Measurements from ENCODE around the gene DMBX1. TPM values are rescaled to one million over a fixed set of nuclear protein-coding genes. Genes with fewer than 3 reads are reported as not detected.

DMBX1 gene
- total and polyA plus RNA-seq, 9 of the 15 experiments (the other 6 are each of a cell fraction or from before 2014, with no cell fraction given) = 0.25 to 4.3 (median 1.0) TPM

DNA sequence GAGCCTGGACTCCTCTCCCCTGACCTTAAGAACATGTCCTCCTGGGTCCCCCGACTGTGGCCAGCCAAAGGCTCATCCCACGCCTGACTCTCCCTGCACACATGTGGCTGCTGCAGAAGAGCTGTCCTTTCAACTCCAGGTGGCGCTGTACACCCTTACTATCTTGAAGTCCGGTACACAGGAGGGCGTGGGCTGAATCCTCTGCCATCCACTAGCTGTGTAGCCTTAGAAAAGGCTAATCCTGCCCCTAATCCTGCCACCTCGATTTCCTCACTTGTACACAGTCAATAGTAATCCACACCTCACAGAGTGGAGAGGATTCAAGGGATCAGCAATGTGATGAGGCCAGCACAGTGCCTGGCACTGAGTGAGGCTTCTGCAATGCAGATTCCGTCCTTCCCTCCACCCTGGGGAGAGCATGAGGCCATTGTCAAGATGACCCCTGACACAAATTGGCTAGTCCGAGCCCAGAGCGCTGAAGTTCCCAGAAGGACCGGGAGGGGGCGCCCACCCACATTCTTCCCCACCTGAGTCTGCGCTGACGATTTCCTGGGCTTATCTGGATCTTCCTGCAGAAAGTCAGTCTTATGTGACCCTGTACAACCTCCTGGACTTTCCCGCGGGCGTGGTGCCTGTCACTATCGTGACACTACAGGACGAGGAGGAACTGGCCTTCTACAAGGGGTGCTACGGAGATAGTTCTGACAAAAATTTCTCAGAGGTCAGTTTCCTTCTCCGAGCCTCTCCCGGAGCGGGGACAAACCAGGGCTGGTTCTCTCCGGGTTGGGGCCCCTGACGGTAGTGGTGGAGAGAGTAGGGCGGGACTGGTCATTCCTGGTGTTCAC lies 47.1 kb upstream of the DMBX1 start (continued):
- TF ChIP-seq, protein P1, sequence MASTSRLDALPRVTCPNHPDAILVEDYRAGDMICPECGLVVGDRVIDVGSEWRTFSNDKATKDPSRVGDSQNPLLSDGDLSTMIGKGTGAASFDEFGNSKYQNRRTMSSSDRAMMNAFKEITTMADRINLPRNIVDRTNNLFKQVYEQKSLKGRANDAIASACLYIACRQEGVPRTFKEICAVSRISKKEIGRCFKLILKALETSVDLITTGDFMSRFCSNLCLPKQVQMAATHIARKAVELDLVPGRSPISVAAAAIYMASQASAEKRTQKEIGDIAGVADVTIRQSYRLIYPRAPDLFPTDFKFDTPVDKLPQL (IDR thresholded peaks at IDR 0.05; ENCODE audit: extremely low read depth, insufficient read length) = no peak
- TF ChIP-seq, protein P2, sequence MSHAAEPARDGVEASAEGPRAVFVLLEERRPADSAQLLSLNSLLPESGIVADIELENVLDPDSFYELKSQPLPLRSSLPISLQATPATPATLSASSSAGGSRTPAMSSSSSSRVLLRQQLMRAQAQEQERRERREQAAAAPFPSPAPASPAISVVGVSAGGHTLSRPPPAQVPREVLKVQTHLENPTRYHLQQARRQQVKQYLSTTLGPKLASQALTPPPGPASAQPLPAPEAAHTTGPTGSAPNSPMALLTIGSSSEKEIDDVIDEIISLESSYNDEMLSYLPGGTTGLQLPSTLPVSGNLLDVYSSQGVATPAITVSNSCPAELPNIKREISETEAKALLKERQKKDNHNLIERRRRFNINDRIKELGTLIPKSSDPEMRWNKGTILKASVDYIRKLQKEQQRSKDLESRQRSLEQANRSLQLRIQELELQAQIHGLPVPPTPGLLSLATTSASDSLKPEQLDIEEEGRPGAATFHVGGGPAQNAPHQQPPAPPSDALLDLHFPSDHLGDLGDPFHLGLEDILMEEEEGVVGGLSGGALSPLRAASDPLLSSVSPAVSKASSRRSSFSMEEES (CRISPR knock-in tag; IDR thresholded peaks at IDR 0.05) = no peak
- TF ChIP-seq TAF1 (IDR thresholded peaks at IDR 0.05; ENCODE audit: control insufficient read depth, extremely low read depth, insufficient read depth, low read length, severe bottlenecking) (no peak), DACH1 (IDR thresholded peaks at IDR 0.05; ENCODE audit: partially characterized antibody) (no peak), HCFC1 (IDR thresholded peaks at IDR 0.05; ENCODE audit: low read depth, low read length) (peak; percentile 47), ILK (tag; IDR thresholded peaks at IDR 0.05; ENCODE audit: borderline replicate concordance, low read depth) (no peak), SNRNP70 (optimal IDR thresholded peaks at IDR 0.05; ENCODE audit: low read depth, low read length) (no peak), ZNF197 (CRISPR knock-in tag; IDR thresholded peaks at IDR 0.05; ENCODE audit: low read depth) (peak; percentile 85), HNRNPLL (IDR thresholded peaks at IDR 0.05; ENCODE audit: low read depth, low read length, poor library complexity, severe bottlenecking) (no peak), GABPB1 (CRISPR knock-in tag; IDR thresholded peaks at IDR 0.05) (peak; percentile 86), EGR1 (conservative IDR thresholded peaks at IDR 0.05) (peak; percentile 91), NR3C1 (CRISPR knock-in tag; IDR thresholded peaks at IDR 0.05) (no peak), HIVEP1 (CRISPR knock-in tag; IDR thresholded peaks at IDR 0.05) (no peak), HDAC1 (IDR thresholded peaks at IDR 0.05) (peak; percentile 83 to 92)
- TF ChIP-seq, protein P3, sequence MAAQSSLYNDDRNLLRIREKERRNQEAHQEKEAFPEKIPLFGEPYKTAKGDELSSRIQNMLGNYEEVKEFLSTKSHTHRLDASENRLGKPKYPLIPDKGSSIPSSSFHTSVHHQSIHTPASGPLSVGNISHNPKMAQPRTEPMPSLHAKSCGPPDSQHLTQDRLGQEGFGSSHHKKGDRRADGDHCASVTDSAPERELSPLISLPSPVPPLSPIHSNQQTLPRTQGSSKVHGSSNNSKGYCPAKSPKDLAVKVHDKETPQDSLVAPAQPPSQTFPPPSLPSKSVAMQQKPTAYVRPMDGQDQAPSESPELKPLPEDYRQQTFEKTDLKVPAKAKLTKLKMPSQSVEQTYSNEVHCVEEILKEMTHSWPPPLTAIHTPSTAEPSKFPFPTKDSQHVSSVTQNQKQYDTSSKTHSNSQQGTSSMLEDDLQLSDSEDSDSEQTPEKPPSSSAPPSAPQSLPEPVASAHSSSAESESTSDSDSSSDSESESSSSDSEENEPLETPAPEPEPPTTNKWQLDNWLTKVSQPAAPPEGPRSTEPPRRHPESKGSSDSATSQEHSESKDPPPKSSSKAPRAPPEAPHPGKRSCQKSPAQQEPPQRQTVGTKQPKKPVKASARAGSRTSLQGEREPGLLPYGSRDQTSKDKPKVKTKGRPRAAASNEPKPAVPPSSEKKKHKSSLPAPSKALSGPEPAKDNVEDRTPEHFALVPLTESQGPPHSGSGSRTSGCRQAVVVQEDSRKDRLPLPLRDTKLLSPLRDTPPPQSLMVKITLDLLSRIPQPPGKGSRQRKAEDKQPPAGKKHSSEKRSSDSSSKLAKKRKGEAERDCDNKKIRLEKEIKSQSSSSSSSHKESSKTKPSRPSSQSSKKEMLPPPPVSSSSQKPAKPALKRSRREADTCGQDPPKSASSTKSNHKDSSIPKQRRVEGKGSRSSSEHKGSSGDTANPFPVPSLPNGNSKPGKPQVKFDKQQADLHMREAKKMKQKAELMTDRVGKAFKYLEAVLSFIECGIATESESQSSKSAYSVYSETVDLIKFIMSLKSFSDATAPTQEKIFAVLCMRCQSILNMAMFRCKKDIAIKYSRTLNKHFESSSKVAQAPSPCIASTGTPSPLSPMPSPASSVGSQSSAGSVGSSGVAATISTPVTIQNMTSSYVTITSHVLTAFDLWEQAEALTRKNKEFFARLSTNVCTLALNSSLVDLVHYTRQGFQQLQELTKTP (IDR thresholded peaks at IDR 0.05; ENCODE audit: low read depth in 1 of 2, partially characterized antibody in 2 of 2) = peak; percentile 61 to 75
- TF ChIP-seq, protein P4, sequence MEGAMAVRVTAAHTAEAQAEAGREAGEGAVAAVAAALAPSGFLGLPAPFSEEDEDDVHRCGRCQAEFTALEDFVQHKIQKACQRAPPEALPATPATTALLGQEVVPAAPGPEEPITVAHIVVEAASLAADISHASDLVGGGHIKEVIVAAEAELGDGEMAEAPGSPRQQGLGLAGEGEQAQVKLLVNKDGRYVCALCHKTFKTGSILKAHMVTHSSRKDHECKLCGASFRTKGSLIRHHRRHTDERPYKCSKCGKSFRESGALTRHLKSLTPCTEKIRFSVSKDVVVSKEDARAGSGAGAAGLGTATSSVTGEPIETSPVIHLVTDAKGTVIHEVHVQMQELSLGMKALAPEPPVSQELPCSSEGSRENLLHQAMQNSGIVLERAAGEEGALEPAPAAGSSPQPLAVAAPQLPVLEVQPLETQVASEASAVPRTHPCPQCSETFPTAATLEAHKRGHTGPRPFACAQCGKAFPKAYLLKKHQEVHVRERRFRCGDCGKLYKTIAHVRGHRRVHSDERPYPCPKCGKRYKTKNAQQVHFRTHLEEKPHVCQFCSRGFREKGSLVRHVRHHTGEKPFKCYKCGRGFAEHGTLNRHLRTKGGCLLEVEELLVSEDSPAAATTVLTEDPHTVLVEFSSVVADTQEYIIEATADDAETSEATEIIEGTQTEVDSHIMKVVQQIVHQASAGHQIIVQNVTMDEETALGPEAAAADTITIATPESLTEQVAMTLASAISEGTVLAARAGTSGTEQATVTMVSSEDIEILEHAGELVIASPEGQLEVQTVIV (CRISPR knock-in tag; IDR thresholded peaks at IDR 0.05; ENCODE audit: borderline replicate concordance) = no peak
